GM19043 (cell line): ENCODE measurements around the gene SDK2.
"Not testable (repeated sequence)": the region's sequence is repeated elsewhere in the genome, so short reads cannot be mapped to it uniquely, and the experiment has no call there.

Source experiments
- ATAC-seq: cut with Tn5 transposase; IDR thresholded peaks from one replicate; pipeline ENCODE4 v1.9.1; 2021; ENCODE audit warnings: low read depth; ENCODE audit not compliant: unreplicated experiment

SDK2 gene

DNA sequence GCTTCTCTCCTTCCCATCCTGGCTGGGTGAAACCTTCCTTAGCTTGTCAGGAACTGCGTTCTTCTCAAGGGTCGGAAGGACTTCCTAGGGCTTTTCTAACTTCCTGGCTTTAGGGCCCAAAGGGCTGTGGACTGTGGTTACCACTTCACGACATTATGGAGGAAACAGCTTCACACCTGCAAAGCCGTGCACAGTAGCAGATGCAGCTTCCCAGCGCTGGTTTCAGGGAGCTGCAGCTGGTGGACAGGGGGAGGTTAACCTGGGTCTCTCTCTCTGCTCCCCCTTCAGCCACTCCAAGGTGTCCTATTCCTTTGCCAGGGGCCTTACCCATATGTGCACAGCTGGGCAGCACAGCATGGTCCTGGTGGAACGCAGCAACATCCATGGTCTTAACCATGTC, 176.6 kb downstream of the SDK2 start:
- ATAC-seq: no peak

DNA sequence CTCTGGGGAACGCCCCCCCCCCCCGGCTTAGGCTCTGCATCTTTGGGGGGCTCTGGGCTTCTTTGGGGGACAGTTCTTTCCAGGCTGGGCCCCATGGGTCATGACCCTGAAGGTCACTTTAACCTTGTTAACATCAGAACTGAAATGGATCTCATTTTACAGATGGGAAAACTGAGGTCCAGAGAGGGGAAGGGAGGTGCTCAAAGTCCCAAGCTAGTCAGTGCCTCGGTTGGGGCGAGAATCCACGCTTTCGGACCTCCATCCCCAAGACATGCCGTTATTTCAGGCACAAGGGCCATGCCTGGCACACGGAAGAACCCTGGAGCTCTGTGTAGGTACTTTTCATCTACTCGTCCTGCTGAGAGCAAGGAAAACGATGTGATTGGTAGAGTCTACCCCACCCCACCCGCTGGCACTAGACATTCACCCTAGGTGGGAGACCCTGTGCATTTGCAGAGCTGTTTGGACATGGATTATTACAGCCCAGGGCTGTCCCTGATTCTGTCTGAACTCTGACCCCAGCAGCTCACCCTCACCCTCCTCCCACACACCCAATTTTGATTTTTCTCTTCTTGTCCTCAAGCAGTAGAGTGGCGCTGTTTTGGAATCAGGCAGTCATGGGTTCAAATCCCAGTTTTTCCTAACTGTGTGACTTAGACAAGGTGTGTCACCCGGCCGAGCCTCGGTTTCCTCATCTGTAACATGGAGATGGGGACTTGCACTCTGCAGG, 177.4 kb downstream of the SDK2 start:
- ATAC-seq: no peak

DNA sequence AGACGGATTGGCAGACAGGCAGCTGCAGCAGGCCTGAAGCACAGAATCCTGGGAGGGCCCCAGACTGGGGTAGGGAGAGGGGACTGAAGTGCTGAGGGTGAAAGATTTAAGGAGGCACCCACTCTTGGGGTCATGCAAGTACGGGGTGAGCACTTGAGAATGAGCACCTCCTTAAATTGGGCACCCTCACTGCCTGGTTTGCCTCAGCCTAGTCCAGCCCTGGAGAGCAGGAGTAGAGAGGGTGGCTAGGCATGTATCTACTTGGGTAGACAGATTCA, 178.4 kb downstream of the SDK2 start:
- no peak for ATAC-seq

DNA sequence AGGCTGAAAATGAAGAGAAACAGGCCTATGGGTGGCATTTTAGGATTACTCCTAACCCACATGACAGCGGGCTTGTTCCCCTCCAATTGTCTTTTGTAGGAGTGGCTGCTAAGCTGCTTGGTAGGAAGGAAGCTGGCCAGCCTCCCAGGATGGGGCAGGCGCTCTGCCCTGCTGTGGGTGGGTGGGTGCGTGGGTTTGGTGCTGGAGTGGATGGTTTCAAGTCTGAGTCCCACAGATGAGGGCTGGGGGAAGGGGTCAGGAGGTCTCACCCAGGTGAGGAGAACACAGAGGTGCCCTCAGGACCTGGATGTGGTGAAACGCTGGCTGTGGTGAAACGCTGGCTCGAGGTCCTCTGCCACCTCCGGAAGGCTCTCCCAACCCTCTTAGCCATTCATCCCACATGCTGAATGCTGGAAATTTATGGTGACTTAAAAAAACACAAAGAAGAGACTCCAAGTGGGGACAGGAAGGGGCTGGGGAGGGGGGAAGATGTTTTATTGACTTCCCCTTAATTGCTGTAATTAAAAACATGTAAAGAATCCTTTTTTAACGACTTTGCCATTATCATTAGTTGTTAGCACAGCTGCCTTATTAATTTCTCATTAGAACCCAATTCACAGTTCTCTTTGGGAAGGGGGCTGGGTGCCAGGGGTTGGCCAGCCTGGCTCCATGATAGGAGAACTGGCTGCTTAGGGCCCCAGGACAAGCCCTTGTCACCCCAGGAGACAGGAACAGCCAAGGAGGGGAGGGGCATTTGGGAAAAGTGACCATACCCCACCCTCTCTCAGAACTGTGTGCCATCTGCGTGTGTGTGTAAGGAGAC, 178.9 kb downstream of the SDK2 start:
- ATAC-seq: no peak

DNA sequence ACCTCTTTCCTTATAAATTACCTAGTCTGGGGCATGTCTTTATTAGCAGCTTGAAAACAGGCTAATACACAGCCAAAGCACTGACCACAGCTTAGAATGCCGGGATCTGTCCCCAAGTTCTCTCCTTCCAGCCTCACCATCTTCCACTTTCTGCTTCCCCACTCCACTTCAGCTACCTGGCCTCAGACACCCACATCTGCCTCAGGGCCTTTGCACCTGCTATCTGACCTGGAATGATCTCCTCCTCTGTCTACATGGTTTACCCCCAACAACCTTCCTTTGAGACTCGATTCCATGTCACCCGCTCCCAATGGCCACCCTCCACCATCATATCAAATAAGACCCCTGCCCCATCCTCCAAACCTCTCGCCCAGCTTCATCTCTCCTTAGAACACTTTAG, 179.8 kb downstream of the SDK2 start:
- no peak for ATAC-seq

DNA sequence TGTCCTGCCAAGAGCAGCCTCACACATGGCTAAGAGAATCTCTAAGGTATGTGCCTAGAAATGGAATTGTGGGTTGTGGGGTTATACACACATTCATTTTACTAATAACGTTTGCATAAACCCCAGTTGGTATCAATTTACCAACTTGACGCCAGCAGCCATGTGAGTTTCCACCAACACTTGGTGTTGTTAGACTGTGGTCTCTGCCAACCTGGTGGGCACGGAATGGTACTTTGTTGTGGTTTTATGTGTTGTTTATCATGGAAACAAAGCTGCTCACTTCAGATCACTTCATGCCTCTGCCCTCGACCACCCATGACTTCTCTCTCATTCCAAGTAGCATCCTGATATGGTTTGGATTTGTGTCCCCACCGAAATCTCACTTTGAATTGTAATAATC, 180.4 kb downstream of the SDK2 start:
- no peak for ATAC-seq

DNA sequence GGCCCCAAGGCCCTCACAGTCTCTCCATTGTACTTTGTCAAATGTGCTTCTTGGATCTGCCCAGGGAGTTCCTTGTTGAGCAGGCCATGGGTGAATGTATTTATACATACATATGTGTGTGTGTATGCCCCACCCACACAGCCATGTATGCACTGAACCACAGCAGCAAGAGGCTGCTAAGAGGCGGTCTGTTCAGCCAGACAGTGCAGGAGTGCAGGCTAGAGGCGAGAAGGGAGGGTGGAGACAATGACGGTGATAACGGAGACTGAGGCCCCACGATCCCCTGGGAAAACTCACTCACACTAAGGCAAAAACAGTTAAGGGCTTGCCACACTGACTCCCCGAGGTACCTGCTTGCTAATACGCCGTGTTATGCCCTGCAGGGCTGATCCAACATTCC, 181.4 kb downstream of the SDK2 start:
- ATAC-seq: no peak

DNA sequence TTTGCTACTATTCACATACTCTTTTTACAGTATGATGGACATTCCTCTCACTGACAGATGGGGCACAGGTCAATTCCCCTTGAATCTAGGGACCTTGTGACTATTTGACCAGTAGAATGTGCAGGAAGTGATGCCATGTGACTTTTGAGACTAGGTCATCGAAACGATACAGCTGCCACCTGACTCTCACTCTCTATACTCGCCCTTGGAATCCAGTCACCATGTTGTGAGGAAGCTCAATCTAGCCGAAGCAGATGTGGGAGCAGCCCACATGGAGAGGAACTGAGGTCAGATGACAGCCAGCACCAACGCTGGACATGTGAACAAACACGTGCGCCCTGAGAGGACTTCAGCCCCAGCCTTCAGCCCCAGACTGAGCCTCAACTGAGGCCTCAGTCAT, 184.3 kb downstream of the SDK2 start:
- ATAC-seq: no peak

DNA sequence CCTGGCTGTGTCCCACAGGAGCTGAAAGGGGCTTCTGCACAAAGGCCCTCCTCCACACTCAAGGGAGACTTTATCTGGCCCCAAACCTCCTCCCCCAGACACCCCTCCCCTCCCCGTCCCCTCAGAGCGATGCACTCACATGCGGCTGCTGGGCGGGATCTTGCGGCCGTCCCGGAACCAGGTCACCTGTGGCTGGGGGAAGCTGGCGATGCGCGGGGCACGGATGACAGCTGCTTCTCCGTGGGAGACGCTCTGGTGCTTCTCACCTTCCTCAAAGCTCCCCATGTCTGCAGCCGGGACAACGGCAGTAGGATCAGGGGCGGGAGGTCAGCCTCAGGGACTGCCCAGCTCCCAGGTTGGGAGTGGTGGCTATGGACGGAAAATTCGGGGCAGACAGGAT, 188.5 kb downstream of the SDK2 start:
- ATAC-seq: no peak

DNA sequence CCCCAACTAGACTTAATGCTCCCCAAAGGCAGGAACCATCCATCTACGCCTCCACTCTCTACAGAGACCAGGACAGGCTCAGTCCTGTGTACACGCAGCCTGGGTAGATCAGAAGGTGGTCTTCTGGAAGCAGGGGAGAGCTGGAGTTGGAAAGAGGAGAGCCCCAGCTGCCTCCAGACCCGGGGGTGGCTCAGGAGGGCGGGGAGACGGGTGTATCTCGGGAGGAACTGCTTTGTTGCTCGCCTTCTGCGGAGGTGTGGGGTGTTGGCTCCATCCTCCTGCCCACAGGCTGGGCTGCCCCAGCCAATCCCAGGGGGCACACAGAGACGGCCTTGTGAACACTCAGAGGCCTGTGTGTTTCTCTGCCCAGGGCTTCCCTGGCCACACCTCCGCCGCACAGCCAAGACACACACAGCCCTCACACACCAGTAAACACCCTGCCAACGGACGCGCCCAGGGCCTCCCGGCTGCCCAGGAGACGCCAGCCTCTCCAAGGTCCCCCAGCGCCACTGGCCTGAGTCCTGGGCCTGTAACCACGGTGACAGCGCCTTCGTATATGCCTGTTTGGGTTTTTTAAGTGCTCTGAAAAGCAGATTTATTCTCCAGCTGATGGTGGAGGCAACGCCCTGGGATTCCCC, 189.1 kb downstream of the SDK2 start:
- no peak for ATAC-seq

DNA sequence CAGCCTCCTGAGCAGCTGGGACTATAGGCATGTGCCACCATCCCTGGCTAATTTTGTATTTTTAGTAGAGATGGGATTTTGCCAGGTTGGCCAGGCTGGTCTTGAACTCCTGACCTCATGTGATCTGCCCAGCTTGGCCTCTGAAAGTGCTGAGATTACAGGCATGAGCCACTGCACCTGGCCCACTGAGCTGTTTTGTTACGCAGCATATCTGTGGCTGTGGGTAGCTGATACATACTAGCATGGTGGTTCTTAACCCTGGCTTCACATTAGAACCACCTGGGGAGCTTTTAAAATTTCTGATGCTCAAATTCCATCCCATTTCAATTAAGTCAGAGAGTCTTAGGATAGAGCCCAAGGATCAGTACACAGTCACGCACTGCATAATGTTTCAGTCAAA, 190.8 kb downstream of the SDK2 start:
- not testable (repeated sequence) for ATAC-seq

DNA sequence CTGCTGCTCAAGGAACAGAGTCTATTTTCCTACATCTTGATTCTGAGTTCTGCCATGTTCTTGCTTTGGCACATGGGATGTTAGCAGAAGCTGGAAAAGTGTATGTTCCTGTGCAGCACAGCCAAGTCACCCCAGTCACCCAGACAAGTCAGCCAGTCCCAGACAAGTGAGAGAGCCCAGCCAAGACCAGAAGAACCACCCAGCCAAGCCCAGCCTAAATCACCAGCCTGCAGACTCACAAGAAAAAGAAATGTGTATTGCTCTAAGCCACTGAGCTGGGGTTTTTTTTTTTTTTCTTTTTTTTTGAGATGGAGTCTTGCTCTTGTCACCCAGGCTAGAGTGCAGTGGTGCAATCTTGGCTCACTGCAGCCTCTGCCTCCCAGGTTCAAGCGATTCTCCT, 191.2 kb downstream of the SDK2 start:
- no peak for ATAC-seq

DNA sequence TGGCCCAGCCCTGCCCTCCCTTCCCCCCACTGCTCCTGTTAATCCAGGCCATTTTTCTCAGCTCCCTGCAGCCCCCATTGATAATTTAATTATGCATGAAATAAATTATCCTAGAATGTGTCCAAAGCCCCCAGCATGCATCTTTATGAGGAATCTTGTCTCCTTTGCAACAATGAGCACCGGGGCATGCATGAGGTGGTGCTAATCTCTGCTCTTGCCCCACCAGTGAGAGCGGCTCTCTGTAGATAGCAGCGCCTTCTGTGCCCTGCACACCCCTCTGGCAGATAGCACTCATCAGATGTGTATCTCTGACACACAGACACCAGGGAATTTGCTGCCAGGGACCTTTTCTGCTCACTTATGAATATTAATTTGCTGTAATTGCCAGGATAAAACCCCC, 192.2 kb downstream of the SDK2 start:
- ATAC-seq: no peak

DNA sequence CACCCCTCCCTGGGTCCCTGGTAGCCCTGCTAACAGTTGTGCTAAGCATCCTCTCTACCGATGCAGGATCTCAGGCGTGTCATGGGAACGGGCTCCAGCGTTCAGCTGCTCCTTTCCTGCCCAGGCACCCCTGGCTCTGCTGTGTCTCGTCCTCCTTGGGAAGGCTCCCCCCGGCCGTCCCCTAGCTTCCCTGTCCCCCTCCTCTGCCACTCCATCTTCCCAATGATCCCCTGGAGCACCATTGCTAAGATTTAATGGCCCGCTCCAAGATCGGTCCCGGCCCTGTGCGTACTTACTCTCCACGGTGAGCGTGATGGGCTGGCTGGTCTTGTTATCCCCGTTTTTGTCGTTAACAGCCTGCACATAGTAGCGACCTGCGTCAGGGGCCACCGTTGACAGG, 196.9 kb downstream of the SDK2 start:
- ATAC-seq: no peak

DNA sequence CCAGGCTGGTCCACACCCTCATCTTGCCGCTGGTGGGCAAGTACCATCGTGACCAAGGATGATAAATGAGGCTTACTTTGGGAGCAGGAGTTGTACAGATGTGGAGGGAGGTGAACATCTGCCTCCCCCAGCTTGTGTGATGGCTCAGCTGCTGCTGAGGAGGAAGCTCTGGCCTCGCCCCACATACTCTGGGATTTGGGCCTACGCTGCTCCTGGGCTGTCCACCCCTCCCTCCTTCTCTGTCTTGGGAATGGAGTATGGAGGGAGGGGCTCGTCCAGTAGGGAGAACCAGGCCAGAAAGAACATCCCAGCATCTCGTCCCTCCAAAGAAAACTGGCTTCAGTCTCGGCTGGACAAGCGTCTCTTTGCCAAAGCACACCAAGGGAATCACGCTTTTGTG, 197.6 kb downstream of the SDK2 start:
- ATAC-seq: no peak

DNA sequence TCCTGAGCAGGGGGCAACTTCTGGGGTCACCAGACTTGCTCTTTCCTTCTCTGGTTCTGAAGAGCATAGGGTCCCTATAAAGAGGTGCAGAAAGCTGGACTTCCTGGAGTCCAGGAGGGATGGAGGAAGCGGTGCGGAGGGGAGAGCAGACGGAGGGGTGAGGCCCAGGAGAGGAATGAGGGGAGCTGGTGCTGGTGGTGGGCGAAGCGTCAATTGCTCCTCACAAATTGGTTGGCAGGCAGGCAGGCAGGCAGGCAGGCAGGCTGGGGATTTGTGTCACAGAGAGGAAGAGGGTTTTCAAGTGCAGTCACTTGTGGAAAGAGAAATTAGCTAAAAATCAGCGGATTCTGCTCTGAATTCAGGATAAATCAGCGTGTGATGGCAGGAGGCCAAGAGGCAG, 198.8 kb downstream of the SDK2 start:
- no peak for ATAC-seq

DNA sequence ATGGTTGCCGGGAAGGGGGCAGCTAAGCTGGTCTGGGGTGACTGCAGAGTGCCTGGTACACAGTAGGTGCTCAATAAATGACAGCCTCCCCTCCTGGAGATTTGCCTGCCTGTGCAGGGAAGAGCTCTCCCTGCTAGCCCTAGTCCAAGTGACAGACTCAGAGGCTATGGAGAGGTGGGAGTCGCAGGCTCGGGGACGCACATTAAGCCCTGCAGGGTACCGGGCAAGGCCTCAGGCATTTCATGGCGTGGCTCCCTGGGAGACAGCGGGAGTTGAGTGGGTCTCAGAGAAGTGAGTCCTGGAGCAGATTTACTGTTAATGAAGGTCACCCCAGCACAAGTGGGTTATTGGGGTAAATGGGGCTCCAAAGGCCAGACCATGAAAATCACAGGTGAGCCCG, 200.2 kb downstream of the SDK2 start:
- ATAC-seq: no peak

DNA sequence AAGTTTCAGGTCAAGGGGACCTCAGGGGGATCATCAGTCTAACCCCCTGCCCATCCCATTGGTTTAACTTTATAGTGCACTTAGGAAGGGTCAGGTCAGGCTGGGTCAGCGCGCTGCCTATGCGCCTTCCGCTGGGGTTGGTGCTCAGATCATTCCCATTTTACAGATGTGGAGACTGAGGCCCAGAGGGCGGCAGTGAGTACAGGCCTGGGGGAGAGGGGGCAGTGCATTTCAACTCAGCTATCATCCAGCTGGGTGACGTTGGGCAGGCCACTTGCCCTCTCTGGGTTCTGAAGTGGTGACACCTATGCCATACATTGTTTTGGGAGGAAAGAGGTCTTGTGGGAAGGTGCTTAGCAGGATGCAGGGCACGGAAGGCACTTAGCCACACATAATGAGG, 204.6 kb downstream of the SDK2 start:
- ATAC-seq: no peak

DNA sequence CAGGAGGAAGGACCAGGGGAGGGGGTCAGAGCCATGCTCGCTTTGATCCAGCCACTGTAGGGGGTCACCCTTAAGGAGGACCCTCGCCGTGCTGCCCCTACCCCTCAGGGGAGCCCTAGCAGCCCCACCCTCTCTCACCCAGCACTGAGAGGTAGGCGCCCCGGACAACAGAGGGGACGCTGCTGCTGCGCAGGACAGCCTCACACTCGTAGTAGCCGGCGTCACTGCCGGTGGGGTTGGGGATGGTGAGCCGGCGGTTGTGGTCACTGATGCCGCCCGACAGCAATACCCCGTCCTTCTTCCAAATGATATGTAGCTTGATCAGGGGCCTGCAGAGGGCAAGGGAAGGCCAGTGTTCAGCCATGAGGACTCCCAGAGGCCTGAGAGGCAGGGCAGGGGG, 206.4 kb downstream of the SDK2 start:
- no peak for ATAC-seq

DNA sequence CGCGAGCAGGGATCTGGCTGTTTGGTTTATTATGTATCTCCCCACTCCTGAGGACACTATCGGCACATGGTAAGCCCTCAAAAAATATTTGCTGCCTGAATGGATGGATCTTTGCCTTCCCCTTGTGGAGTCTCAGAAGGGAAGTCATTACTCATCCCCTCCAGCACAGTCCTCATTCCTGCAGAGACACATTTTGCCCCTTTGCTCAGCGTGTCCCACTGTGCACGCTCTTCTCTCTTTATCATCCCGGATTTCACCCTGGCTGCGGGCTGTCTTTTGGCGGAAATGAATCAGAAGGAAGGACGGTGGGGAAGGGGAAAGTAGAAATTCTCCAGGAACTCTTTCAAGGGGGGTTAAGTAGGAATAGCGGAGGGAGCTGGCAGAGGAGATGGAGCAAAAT, 207.3 kb downstream of the SDK2 start:
- ATAC-seq: no peak

DNA sequence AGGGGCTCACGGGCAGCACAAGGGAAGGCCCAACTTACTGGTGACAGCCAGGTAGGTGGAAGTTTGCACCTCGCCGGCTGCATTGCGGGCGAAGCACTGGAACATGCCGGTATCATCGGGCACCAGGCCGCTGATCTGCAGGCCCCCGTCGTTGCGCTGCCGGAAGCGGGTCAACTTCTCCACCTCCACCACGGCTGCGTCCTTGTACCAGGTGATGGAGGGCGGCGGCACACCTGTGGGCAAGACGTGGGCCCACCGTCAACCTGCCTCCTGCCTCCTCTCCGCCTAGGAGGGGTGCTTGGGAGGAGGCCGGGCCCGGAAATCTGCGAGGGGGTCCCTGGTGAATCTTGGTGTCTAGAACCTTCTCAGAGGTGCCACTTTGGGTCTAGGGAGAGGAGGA, 208.8 kb downstream of the SDK2 start:
- ATAC-seq: no peak

DNA sequence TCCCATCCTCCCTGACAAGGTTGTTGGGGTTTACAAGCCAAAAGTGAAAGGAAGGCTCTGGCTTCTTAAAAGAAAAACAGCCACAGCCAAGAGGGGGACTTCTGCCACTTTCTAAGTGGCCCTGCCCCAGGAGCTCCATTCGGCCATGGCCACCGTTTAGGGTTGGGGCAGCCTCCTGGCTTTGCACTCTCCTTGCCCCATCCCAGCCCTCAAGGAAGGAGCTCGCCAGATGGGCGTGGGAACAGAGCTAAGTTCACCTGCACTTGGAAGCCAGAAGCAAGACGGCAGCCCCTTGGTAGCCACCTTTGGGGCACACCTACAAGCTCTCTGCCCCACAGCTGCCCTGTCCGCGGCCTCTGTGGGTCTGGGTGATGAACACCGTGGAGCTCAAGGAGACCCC, 210.1 kb downstream of the SDK2 start:
- no peak for ATAC-seq
